DMS114 treated with DMSO at 0.1 percent for 48 hours (cell line): ENCODE results near the gene PIK3CB.
A peak's percentile ranks its signal among the peaks of the same experiment; 100 is the strongest.
"Not testable (repeated sequence)": the region's sequence is repeated elsewhere in the genome, so short reads cannot be mapped to it uniquely, and the experiment has no call there.

Source experiments
- DNase-seq: peaks from one replicate; lab custom pipeline; 2025; ENCODE audit not compliant: unreplicated experiment; lab: John Stamatoyannopoulos, UW

PIK3CB gene

GRCh38 chr3:138629526-138629925 is 205.2 kb downstream of the PIK3CB start:
- DNase-seq: no peak

- DNase-seq: no peak
Observed at GRCh38 chr3:138625707-138626365, 208.9 kb downstream of the PIK3CB start.

GRCh38 chr3:138624518-138624917 is 210.2 kb downstream of the PIK3CB start:
- no peak for DNase-seq

- no peak for DNase-seq
Observed at GRCh38 chr3:138620431-138620830, 214.3 kb downstream of the PIK3CB start.

GRCh38 chr3:138615462-138615861 is 219.3 kb downstream of the PIK3CB start:
- DNase-seq: no peak

- no peak for DNase-seq
Observed at GRCh38 chr3:138609898-138610266, 224.8 kb downstream of the PIK3CB start.

GRCh38 chr3:138608322-138609135 is 226.2 kb downstream of the PIK3CB start, which contains the start of gene FAIM:
TSS of gene FAIM (plus strand) at chr3:138608771. CDS start at chr3:138619727, 10,956 bp downstream.
- peak; percentile 54 for DNase-seq

- not testable (repeated sequence) for DNase-seq
Observed at GRCh38 chr3:138604106-138604595, 230.6 kb downstream of the PIK3CB start.
